GM18909 (cell line): ENCODE results near the gene PTPRE.

ENCODE experiments used
- ATAC-seq: cut with Tn5 transposase; IDR thresholded peaks from one replicate; pipeline ENCODE4 v1.9.1; 2021; ENCODE audit warnings: mild to moderate bottlenecking; ENCODE audit not compliant: unreplicated experiment, poor library complexity

The PTPRE gene

DNA sequence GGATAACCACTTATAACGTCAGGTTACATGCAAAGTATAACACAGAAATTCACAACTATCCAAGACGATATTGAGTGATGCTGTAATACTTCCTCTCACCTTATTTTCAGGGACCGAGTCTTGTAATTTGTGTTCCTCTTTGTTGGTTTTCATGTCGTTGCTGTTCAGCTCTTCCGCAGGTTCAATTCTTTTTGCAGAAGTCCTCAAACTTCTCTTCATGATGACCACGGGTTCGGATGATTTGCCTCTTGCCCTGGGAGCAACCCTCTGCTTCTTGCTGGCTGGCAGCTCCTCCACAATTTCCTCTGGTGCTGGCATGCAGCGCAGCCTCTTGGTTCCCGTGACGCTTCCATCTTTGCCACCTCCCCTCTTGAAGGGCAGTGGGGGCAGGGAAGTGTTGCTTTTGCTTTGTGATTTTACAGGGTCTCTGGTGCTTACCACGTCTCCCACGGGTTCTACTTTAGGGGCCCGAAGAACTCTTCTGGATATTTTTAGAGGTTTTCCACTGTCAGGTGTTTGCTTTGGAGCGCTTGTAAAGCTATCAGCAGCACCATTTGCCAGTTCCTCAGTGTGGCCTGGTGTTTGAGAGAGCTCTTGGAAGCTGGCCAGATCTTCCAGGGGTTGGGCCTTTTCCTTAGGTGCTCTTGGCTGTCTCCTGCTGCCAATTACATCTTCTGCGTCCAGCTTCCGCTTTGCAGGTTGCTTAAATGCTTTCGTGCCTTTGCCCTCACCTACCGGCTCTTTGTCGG lies 195.8 kb downstream of the PTPRE start:
- no peak for ATAC-seq

DNA sequence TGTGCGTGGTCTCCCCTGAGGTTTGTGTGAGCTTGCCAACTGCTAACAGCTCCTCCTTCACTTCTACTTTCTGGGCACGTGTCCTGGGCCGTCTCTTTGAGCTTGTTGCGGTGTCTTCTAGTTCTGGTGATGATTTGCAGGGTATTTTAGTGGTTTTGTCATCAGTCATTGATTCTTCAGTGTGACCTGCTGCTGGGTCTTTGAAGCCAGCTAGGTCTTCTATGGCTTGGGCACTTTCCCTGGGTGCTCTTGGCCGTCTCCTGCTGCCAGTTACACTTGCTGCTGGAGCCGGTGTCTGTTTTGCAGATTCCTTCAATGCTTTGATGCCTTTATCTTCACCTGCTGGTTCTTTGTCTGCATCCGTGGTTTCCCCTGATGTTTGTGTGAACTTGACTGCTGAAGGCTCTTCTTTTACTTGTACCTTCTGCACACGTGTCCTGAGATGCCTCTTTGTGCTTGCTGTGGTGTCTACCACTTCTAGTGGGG lies 196.4 kb downstream of the PTPRE start:
- no peak for ATAC-seq

DNA sequence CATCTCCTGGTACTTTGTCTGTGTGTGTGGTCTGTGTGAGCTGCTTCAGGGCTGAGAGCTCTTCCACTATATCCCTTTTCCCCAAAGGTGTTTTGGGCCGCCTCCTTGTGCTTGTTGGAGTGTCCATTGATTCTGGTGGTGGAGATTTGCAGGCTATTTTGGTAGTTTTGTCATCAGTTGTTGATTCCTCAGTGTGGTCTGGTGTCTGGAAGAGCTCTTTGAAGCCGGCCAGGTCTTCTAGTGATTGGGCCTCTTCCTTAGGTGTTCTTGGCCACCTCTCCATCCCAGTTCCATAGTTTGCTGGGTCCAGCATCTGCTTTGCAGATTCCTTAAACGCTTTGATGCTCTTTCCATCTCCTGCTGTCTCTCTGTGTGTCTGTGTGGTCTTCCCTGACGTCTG lies 198.5 kb downstream of the PTPRE start:
- no peak for ATAC-seq

DNA sequence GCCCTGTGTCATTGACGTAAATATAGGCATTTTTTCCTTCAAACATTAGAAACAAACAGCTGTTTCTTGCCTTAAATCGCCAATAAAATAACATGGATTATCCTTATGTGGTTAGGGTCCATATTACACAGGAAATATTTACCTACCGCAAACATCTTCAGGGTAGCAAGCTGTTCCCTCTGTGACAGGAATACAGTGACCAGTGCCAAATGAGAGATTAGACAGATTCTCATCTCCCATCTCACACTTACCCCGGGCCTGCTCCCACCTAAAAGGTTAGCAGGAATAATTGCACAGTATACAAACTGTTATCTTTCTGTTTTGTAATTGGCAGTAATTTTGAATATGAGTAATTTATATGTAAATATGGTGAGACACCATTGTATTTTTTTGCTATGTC lies 202.8 kb downstream of the PTPRE start:
- no peak for ATAC-seq

DNA sequence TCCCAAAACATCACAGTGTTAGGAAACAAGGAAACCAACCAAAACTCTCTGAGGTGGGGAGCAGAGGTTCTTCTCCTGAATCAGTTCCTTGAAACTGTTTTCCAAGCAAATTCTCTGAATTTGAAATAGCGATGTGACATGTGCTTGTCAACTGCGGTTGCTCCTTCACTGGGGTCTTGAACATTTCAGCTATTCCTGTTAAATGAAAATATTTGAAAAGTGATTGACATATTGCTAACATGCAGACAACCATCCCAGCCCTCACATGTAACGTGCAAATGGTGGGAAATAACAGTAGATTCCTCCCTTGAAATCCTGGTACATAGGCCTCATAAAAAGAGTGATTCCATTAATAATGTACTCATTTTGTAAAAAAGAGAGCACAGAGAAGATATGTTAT lies 203.4 kb downstream of the PTPRE start:
- ATAC-seq = no peak

DNA sequence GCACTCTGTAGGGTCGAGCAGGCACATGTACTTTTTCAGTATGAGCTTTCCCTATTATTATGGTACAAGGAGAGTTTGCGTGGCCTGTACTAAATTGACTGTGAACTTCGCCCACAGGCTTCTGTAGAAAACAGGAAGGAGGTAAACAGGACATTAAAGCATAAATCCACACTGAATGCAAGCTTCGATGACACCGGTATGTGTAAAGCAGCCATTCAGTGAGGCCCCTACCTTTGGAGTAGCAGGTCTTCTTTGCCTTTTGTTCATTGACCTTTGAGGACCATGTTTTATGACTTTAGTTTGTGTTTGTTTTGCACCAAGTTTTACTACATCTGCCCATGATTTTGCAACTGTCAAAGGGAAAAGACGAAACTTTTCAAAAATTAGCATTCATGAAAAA lies 204.8 kb downstream of the PTPRE start:
- ATAC-seq = no peak

DNA sequence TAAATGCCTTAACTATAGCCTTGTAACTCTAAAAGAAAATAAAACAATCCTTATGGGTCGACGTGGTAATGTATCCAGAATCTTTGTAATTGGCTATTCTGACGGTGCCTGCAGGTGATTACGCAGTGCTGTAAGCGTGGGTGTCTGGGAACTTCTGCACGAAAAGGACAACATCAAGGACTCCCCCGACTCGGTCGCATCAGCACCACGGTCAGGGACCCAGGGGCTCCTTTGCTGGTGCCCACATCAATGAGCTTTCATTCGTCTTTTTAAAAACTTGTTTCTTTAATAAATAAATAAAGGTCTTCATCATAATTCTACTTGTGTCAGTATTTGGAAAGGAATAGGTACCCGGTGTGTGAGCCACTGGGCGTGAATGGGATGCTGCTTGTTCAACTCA lies 206.1 kb downstream of the PTPRE start:
- no peak for ATAC-seq

DNA sequence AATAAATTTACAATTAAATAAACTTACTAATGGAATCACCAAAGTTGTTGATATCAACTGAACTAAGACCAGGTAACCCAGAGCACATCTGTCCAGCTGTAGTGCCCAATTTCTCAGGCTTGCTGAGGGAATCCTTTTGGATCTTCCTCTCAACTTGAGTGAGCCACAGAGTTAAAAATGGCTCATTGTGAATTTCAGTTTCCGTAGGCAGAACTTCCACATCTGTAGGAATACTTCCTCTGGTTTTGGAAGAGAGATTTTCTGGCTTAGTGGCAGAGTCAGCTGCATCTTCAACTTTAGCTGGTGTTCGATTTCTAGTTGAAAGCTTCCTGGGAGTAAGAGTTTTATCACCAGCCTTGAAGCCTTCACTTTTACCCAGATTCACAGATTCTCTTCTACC lies 208.0 kb downstream of the PTPRE start:
- ATAC-seq = no peak

DNA sequence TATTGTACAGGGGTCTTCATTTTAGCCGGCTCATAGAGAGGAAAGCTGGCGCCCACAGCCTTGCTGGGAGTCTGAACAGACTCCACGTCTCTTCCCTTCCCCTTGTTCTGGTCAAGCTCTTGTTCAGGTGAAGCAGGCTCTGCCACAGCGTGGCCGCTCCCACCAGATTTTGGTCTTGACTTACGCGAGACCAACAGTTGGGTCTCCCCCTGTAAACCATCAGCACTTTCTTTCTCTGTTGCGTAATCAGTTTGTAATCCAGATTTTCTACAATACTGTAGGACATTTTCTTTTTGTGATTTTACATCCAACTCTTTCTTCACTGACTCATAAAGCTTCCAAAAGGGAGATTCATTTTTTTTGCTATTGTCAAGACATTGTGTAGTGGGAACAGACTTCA lies 208.5 kb downstream of the PTPRE start:
- ATAC-seq = no peak

DNA sequence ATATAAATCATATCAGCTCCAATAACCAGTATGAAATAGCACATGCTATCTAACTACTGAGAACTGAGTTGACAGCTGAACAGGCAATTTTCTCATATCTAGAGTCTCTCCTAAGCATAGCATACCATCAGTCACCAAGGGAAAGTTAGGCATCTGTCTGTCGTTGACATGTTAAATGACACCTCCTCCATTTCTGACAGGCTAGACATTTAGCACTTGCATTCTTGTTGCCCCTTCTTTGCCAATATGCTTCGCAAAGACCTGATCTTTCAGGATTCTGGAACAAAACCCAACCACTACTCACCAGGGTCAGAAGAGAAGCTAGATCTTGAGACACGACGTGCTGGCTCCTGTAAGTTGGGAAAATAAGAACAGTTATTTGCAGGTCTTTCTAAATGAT lies 209.3 kb downstream of the PTPRE start:
- ATAC-seq = no peak

DNA sequence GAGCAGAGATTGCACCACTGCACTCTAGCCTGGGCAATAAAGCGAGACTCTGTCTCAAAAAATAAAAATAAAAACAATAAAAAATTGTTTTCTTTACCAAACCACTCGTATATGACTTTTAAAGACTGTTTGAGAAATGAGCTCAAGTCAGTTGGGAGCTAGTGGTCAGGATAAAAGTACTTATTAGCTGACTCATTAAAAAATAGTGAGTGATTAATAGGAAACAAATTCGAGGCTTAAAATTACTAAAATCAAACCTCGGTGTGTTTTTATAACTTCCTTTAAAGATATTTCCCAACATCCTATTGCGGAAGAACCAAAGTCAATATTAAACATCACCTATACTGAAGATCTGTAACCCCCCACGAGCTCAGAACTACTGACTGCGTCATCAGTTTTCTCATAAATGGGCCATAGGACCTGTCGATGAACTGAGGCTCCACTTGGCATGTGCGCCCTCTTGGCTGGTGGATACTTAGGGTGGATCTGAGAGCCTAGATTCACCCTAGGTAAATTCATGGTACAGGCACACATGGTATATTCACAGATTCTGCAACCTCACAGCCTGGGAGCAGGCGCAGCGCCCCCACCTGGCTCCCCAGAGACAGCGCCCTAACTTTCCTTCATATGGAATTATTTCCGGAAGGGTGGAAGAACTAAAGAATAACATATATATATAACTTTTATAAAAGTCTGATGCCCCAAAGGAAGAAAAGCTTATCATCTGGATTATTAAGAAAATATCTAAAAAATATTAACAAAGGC lies 210.1 kb downstream of the PTPRE start:
- ATAC-seq = no peak

DNA sequence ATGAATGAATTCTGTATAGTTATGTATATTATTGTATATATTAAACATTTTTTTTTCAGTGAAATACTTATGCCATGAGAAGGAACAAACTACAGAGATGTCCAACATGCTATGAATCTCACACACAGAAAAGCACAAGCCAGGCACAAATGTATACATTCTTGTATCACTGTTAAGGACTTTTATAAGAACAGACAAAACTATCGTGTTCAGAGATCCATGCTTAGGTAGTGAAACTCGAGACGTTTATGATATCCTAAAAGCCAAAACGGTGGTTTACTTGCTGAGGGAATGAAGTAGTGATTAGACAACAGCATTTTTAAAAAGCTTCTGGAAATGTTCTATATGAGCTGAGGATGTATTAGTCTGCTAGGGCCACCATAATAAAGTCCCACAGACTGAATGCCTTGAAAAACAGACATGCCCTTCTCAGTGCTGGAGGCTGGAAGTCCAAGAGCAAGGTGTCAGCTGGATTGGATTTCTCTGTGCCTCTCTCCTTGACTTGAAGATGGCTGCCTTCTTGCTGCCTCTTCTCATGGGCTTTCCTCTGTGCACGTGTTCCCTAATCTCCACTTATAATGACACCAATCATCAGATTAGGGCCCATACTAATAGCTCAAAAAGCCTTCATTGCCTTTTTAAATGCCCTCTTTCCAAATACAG lies 215.0 kb downstream of the PTPRE start:
- ATAC-seq = no peak

DNA sequence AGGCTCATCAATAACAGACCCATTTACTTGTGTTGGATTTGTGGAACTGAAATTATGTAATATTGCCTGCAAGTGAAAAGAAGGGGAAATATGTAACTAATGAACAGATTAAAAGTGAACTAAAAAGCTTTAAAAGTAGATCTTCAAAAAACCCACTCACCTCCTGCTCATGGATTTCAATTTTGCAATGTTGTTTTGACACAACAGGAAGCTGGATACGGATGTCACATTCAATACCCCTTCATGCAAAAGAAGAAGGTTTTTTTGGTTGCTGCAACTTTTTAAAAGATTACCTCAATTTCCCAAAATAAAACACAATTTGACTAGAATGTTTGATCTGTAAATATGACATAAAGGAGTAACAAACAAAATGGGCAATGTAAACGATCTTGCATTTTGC lies 216.0 kb downstream of the PTPRE start:
- ATAC-seq = no peak

DNA sequence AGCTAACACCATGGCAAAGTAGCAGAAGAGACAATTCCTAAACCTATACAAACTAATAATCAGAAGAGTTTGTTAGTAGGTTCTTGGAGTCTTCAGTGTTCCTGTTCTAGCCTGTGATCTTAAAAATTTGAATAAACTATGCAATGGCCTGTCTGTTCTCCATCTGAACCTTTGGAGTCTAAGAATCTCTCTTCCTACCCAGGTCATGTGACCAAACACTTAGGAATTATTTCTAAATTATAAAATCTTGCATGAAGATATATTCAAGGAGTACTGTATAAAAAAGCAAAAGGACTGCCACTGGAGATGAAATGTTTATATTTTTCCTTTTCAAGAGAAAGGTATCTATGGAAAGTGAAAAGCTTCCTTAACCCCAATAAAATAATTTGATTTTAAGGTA lies 216.9 kb downstream of the PTPRE start:
- no peak for ATAC-seq

DNA sequence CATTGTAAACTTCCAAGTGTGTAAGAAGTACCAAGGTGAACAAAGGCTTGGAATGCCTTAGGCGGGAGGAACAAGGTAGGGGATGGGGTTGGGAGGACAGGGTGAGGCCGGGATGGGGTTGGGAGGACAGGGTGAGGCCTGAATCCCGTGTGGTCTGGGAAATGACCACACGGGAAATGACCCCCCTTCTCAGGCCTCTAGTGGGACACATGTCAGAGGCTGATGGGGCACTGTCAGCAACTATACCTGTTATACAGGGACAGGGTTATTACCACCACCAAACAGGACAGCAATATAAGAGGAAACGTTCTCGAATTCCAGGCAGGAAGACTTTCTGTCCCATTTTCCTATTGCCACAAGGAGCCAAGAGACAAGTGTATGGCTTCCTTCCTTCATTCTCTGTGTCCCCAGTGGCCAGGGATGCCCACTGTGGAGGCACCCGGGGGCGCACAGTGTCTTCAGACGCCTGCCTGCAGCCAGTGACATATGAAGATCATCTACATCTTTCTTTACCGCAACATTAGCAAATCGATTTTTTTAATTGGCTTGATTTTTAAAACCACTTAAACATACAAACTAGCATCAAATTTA lies 218.0 kb downstream of the PTPRE start:
- ATAC-seq = no peak

DNA sequence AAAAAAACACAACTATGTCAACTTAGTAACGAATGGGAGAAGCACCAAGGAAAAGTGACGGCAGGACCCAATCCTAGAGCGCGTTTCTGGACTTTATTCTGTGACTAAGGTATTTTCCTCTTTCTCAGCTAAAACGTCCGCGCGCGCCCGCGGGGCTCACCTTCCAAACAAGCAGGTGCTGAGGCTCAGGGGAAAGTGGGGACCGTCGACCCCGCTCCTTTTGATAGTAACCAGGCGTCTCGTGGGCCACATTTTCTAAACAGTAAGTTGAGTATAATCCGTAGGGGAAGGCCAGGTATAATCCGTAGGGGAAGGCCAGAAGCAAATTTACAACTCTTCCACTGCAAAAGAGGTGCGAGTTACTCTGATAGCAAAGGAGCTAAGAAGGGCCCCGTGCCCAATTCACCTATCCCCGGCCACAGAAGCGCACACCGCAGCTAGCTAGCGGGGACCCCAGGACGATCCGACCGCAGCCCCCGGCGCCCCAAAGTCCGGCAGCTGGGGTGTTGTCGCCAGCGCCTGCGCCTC lies 218.6 kb downstream of the PTPRE start:
- no peak for ATAC-seq

DNA sequence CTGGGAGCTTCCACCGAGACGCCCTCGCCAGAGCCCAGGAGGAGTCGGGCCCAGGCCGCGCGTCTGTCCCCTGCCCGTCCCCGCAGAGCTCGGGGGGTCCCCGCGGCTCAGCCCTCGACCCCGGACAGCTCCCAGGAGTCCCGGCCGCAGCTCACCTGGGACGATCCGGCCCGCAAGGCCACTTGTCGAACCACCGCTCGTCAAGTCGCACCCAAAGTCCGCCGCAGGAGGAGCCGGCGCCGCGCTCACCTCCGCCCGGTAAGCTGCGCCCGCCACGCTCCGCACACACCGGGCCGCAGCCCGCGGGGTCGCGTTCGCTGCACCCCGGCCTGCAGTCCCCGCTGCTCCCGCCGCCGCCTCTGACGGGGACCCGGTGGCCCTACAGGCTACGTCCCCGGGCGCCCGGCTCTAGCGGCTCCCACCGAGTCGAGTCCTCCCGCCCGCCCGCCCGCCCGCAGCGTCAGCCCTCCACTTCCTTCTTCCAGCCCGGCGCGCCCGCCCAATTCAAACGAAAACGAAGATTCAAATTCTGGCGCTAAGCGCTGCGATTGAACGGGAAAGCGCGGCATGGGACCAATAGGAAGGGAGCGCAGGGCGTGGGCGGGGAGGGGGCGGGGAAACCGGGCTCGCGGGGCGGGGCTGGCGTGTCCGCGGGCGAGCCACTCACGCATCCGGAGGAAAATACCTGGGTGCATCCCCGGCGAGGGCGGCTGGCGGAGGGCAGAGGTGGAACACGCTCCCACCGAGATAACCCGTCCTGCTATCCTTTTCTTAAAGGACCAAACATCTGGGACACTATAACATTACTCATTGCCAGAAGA lies 219.3 kb downstream of the PTPRE start, which contains the start of gene MKI67:
Gene MKI67 (minus strand): TSS at position 480 of the 821 bp plus-strand sequence. CDS start 756 bp downstream, outside the sequence.
- peak; percentile 86 for ATAC-seq

DNA sequence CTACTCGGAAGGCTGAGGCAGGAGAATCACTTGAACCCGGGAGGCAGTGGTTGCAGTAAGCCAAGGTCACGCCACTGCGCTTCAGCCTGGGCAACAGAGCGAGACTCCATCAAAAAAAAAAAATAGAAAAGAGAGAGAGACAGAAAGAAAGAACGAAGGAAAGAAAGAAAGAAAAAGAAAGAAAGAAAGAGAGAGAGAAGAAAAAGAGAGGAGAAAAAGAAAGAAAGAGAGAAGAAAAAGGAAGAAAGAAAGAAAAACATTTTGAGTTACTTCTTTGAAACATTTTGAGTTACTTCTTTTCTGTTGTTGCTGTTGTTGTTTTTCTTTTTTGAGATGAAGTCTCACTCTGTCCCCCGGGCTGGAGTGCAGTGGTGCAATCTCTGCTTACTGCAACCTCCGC lies 221.7 kb downstream of the PTPRE start:
- no peak for ATAC-seq

DNA sequence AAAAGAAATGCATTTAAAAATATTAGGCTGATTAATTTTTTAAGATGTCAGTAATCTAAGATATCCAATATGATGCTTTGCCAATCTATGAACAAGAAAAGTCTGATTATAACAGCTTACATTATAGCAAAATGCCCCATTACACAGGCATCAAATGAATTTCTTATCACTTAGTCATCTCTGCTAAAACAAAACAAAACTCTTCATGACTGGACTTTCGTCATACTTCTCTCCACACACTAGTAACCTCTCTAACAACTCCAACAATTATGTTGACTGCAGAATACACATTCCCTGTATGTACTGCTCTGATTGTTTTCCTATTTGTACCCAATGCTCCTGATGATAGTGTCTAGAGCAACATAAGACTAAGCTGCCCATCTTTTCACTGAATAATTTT lies 223.1 kb downstream of the PTPRE start:
- ATAC-seq = no peak
